Activated B cell treated with CpG ODN at 0.5 μM for 24 hours (primary cell): ENCODE data around the gene ANKRD22. TPM values are rescaled to one million over a fixed set of nuclear protein-coding genes. Genes with fewer than 3 reads are reported as not detected.
"Not testable (repeated sequence)": the region's sequence is repeated elsewhere in the genome, so short reads cannot be mapped to it uniquely, and the experiment has no call there.

Source experiments
- ATAC-seq: fragments of 200-7000 bp; cut with Tn5 transposase; one replicate; pipeline ENCODE4 v1.10.0; 2021; ENCODE audit warnings: low read depth, mild to moderate bottlenecking, moderate library complexity
- CTCF ChIA-PET: fragments of 350-600 bp; sonication (Branson Sonifier 250); formaldehyde crosslinking; loops from one replicate; lab custom pipeline; 2021; ENCODE audit warnings: antibody characterized with exemption; lab: Charles Lee
- POLR2A ChIA-PET: fragments of 350-600 bp; sonication (Branson Sonifier 250); formaldehyde crosslinking; loops from one replicate; lab custom pipeline; 2021; ENCODE audit warnings: antibody characterized with exemption; lab: Charles Lee
- DNase-seq: peaks from one replicate; pipeline ENCODE4 v3.0.0; 2022
- H3K27ac Mint-ChIP-seq: one replicate; pipeline ENCODE4 v1.8.0; 2020; ENCODE audit warnings: mixed read lengths
- H3K27me3 Mint-ChIP-seq: one replicate; pipeline ENCODE4 v1.8.0; 2021; ENCODE audit warnings: mixed read lengths
- H3K36me3 Mint-ChIP-seq: one replicate; pipeline ENCODE4 v1.8.0; 2021; ENCODE audit warnings: low read depth, mixed read lengths
- H3K4me1 Mint-ChIP-seq: one replicate; pipeline ENCODE4 v1.8.0; 2021; ENCODE audit warnings: mixed read lengths
- H3K4me3 Mint-ChIP-seq: one replicate; pipeline ENCODE4 v1.8.0; 2020; ENCODE audit warnings: mild to moderate bottlenecking, mixed read lengths
- H3K9me3 Mint-ChIP-seq: one replicate; pipeline ENCODE4 v1.8.0; 2020; ENCODE audit warnings: mixed read lengths
- CTCF ChIP-seq: fragments of 200-600 bp; IDR thresholded peaks from one replicate; pipeline ENCODE4 v1.8.0; 2022; ENCODE audit warnings: antibody characterized with exemption, mild to moderate bottlenecking
- intact Hi-C: fragments of 100-400 bp; cut with micrococcal nuclease; formaldehyde crosslinking; loops from one replicate; pipeline ENCODE4 v1.15.1; 2024
- total RNA-seq: library from RNA; stranded (reverse); gene quantifications from 2 replicates; pipeline ENCODE4 v1.2.3, GENCODE V29; 2022

The ANKRD22 gene
- total RNA-seq, 1 donor from 2014 or later: not detected

- Mint-ChIP-seq H3K36me3 (no peaks in the 10 kb centered on the region), H3K27me3 (no peaks in the 10 kb centered on the region), H3K4me1 (no peaks in the 10 kb centered on the region), H3K27ac (no peak overlapping the region), H3K4me3 (no peak overlapping the region), H3K9me3 (no peaks in the 10 kb centered on the region)
- DNase-seq (no peak), ATAC-seq (no peak)
- intact Hi-C loops: no loop called here
- ChIA-PET POLR2A (interaction anchor here (0.6 kb wide), 1 partner anchor 1876 kb away, joined by 7 read pairs; no protein-coding TSS in a partner anchor), CTCF (no interaction called here)
- TF ChIP-seq CTCF: no peak
Measured at GRCh38 chr10:88841316-88842111, 10.1 kb downstream of the ANKRD22 start.

- ATAC-seq: no peak
- H3K9me3 Mint-ChIP-seq: no peaks in the 10 kb centered on the region
- H3K4me1 Mint-ChIP-seq: no peaks in the 10 kb centered on the region
- intact Hi-C loops: no loop called here
- DNase-seq: no peak
- CTCF ChIA-PET: interaction anchor here (0.9 to 12.7 kb wide), 2 partner anchors 91 to 189 kb away, joined by 3 to 449 read pairs; no protein-coding TSS in a partner anchor
- H3K27ac Mint-ChIP-seq: no peak overlapping the region
- TF ChIP-seq CTCF: no peak
- H3K4me3 Mint-ChIP-seq: no peak overlapping the region
- POLR2A ChIA-PET: no interaction called here
- H3K36me3 Mint-ChIP-seq: no peaks in the 10 kb centered on the region
- H3K27me3 Mint-ChIP-seq: no peaks in the 10 kb centered on the region
Measured at GRCh38 chr10:88840881-88841280, 10.8 kb downstream of the ANKRD22 start.

GRCh38 chr10:88840104-88840503 lies 11.5 kb downstream of the ANKRD22 start:
- Mint-ChIP-seq H3K9me3 (no peaks in the 10 kb centered on the region), H3K27me3 (no peaks in the 10 kb centered on the region), H3K4me3 (no peak overlapping the region), H3K36me3 (no peaks in the 10 kb centered on the region), H3K4me1 (no peaks in the 10 kb centered on the region), H3K27ac (no peak overlapping the region)
- ATAC-seq (no peak), DNase-seq (no peak)
- POLR2A ChIA-PET: interaction anchor here (0.9 kb wide), 1 partner anchor 40 kb away, joined by 3 read pairs; the partner anchor contains the start of gene STAMBPL1
- no peak for TF ChIP-seq CTCF
- CTCF ChIA-PET: interaction anchor here (0.9 to 12.7 kb wide), 3 partner anchors 92 to 375 kb away, joined by 3 to 449 read pairs (median 5); no protein-coding TSS in a partner anchor
- intact Hi-C loops: no loop called here

- no peak overlapping the region for H3K4me3 Mint-ChIP-seq
- ATAC-seq (no peak), DNase-seq (no peak)
- intact Hi-C loops: no loop called here
- H3K4me1 Mint-ChIP-seq: peaks cover under 1% of the 10 kb centered on the region
- POLR2A ChIA-PET: no interaction called here
- H3K9me3 Mint-ChIP-seq: no peaks in the 10 kb centered on the region
- no peak for TF ChIP-seq CTCF
- H3K27ac Mint-ChIP-seq: no peak overlapping the region
- CTCF ChIA-PET: interaction anchor here (1.5 to 12.7 kb wide), 2 partner anchors 93 to 376 kb away, joined by 5 to 449 read pairs; no protein-coding TSS in a partner anchor
- H3K36me3 Mint-ChIP-seq: no peaks in the 10 kb centered on the region
- no peaks in the 10 kb centered on the region for H3K27me3 Mint-ChIP-seq
Measured at GRCh38 chr10:88838766-88839350, 12.8 kb downstream of the ANKRD22 start.

GRCh38 chr10:88837632-88838031 lies 14.0 kb downstream of the ANKRD22 start:
- H3K4me1 Mint-ChIP-seq, H3K36me3 Mint-ChIP-seq, DNase-seq, H3K27ac Mint-ChIP-seq, H3K27me3 Mint-ChIP-seq, ATAC-seq, intact Hi-C loops, H3K9me3 Mint-ChIP-seq, H3K4me3 Mint-ChIP-seq: not testable (repeated sequence)
- CTCF ChIA-PET: interaction anchor here (0.7 to 12.7 kb wide), 9 partner anchors 12 to 380 kb away, joined by 3 to 449 read pairs (median 8); partner anchors contain the start of gene STAMBPL1
- POLR2A ChIA-PET: interaction anchor here (1.0 to 2.0 kb wide), 3 partner anchors 43 to 96 kb away, joined by 5 to 9 read pairs (median 8); partner anchors contain the start of gene STAMBPL1
